HEK293T (cell line): ENCODE data around the gene SLC1A1.

Experiments
- BHLHE40 ChIP-seq: fragments of 450-650 bp; IDR thresholded peaks from 2 replicates; pipeline ENCODE4 v1.6.1; 2016; ENCODE audit warnings: mild to moderate bottlenecking, moderate library complexity, borderline replicate concordance
- CTBP1 ChIP-seq: fragments of 450-650 bp; IDR thresholded peaks from 2 replicates; pipeline ENCODE4 v1.6.1; 2016; ENCODE audit warnings: borderline replicate concordance
- FOXA1 ChIP-seq: fragments of 450-650 bp; IDR thresholded peaks from 2 replicates; pipeline ENCODE4 v1.6.1; 2016; ENCODE audit warnings: mild to moderate bottlenecking
- FOXK2 ChIP-seq: fragments of 450-650 bp; IDR thresholded peaks from 2 replicates; pipeline ENCODE4 v1.6.1; 2016; ENCODE audit warnings: mild to moderate bottlenecking
- FOXM1 ChIP-seq: fragments of 450-650 bp; IDR thresholded peaks from 2 replicates; pipeline ENCODE4 v1.6.1; 2017; ENCODE audit warnings: mild to moderate bottlenecking, borderline replicate concordance
- HDGF ChIP-seq: fragments of 450-650 bp; IDR thresholded peaks from 2 replicates; pipeline ENCODE4 v1.6.1; 2017; ENCODE audit warnings: antibody characterized with exemption, borderline replicate concordance
- L3MBTL2 ChIP-seq: fragments of 450-650 bp; conservative IDR thresholded peaks from 2 replicates; pipeline ENCODE4 v1.6.1; 2016; ENCODE audit warnings: mild to moderate bottlenecking
- NFRKB ChIP-seq: fragments of 450-650 bp; IDR thresholded peaks from 2 replicates; pipeline ENCODE4 v1.6.1; 2016; ENCODE audit warnings: mild to moderate bottlenecking, moderate library complexity
- PKNOX1 ChIP-seq: fragments of 450-650 bp; IDR thresholded peaks from 2 replicates; pipeline ENCODE4 v1.6.1; 2016
- SUZ12 ChIP-seq: fragments of 450-650 bp; IDR thresholded peaks from 2 replicates; pipeline ENCODE4 v1.6.1; 2016; ENCODE audit warnings: mild to moderate bottlenecking
- TARDBP ChIP-seq: fragments of 450-650 bp; IDR thresholded peaks from 2 replicates; pipeline ENCODE4 v1.6.1; 2016
- ZNF384 ChIP-seq: fragments of 450-650 bp; IDR thresholded peaks from 2 replicates; pipeline ENCODE4 v1.6.1; 2016

GRCh38 chr9:4537581-4537980, 47.3 kb downstream of the SLC1A1 start:
- TF ChIP-seq FOXM1 = no peak
- no peak for TF ChIP-seq FOXK2
- no peak for TF ChIP-seq HDGF
- no peak for TF ChIP-seq NFRKB
- no peak for TF ChIP-seq SUZ12
- no peak for TF ChIP-seq CTBP1
- TF ChIP-seq PKNOX1 = no peak
- TF ChIP-seq L3MBTL2 = no peak
- TF ChIP-seq TARDBP = no peak
- no peak for TF ChIP-seq FOXA1
- no peak for TF ChIP-seq ZNF384
- no peak for TF ChIP-seq BHLHE40
